Neural crest cell (in vitro differentiated cells): ENCODE measurements around the gene SHROOM3. TPM values are rescaled to one million over a fixed set of nuclear protein-coding genes. Genes with fewer than 3 reads are reported as not detected.

Experiments used
- DNase-seq: peaks from one replicate; pipeline ENCODE4 v3.0.0; 2021; ENCODE audit warnings: low read depth, mixed read lengths, low spot score
- H3K27ac Mint-ChIP-seq: one replicate; pipeline ENCODE4 v1.8.0; 2021; ENCODE audit warnings: mild to moderate bottlenecking, mixed read lengths; ENCODE audit not compliant: unreplicated experiment
- H3K27me3 Mint-ChIP-seq: 2 replicates; pipeline ENCODE4 v1.8.0; 2021; ENCODE audit warnings: low read depth, mild to moderate bottlenecking, mixed read lengths
- H3K36me3 Mint-ChIP-seq: 2 replicates; pipeline ENCODE4 v1.8.0; 2021; ENCODE audit warnings: low read depth, mild to moderate bottlenecking, mixed read lengths
- H3K4me1 Mint-ChIP-seq: 2 replicates; pipeline ENCODE4 v1.8.0; 2021; ENCODE audit warnings: mixed read lengths
- H3K4me3 Mint-ChIP-seq: one replicate; pipeline ENCODE4 v1.8.0; 2021; ENCODE audit warnings: mild to moderate bottlenecking, mixed read lengths
- H3K9me3 Mint-ChIP-seq: 2 replicates; pipeline ENCODE4 v1.8.0; 2021; ENCODE audit warnings: mixed read lengths
- CTCF ChIP-seq: fragments of 200-600 bp; sonication (generic); conservative IDR thresholded peaks from 2 replicates; pipeline ENCODE4 v1.5.0; 2021; ENCODE audit warnings: antibody characterized with exemption, mild to moderate bottlenecking
- total RNA-seq: library from RNA; stranded (reverse); gene quantifications from 2 replicates; pipeline ENCODE4 v1.2.1, GENCODE V29; 2021

Gene SHROOM3
- total RNA-seq, 1 donor from 2014 or later, result 40.1 TPM

DNA sequence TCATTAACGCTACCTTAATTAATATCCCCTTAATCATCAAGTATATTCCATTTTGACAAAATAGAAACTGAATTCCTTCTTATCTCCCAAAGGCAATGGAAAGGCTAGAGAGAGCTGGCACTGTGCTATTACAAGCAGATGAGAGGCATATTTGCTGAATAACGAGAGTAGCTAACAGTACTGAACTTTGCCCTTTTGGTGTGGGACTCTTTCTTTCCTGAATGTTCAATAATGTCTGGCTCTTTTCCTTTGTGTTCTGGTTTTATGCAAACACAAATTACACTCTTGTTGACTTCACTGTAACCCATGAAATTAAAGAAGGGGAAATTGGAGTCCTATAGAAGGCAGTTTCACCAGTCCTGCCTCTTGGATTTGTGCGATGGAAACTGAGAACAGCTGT lies 63.5 kb downstream of the SHROOM3 start:
- Mint-ChIP-seq H3K9me3 (no peaks in the 10 kb centered on the region), H3K27me3 (no peaks in the 10 kb centered on the region), H3K36me3 (no peaks in the 10 kb centered on the region), H3K27ac (peak overlapping the region; percentile 63), H3K4me1 (peaks cover 40% of the 10 kb centered on the region), H3K4me3 (no peak overlapping the region)
- no peak for DNase-seq
- no peak for TF ChIP-seq CTCF

- Mint-ChIP-seq H3K4me1 (peaks cover 36% of the 10 kb centered on the region), H3K27ac (no peak overlapping the region), H3K9me3 (no peaks in the 10 kb centered on the region)
These were observed 64.4 kb downstream of the SHROOM3 start for GRCh38 chr4:76499461-76499860.

DNA sequence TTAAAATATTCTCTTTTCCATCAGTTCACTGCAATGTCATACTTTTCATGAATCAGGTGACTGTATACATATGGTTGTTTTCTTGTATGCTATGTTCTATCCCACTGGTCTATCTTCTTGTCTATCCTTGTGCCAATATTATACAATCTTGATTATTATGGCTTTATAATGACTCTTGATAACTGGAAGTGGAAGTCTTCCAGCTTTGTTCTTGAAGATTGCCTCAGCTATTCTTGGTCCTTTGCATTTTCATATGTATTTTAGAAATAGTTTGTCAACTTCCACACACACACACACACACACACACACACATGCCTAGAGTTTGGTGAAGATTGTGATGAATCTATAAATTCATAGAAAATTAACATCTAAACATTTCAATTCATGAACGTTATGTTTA lies 67.9 kb downstream of the SHROOM3 start:
- Mint-ChIP-seq H3K27me3 (no peaks in the 10 kb centered on the region), H3K36me3 (peaks cover 3% of the 10 kb centered on the region), H3K9me3 (no peaks in the 10 kb centered on the region), H3K4me1 (peaks cover 32% of the 10 kb centered on the region), H3K27ac (no peak overlapping the region), H3K4me3 (no peak overlapping the region)
- DNase-seq, result no peak
- TF ChIP-seq CTCF, result no peak

More at GRCh38 chr4:76499461-76499860, 64.4 kb downstream of the SHROOM3 start:
- no peaks in the 10 kb centered on the region for H3K27me3 Mint-ChIP-seq
- H3K36me3 Mint-ChIP-seq, result peaks cover 3% of the 10 kb centered on the region
- no peak for TF ChIP-seq CTCF
- DNase-seq, result no peak
- no peak overlapping the region for H3K4me3 Mint-ChIP-seq

DNA sequence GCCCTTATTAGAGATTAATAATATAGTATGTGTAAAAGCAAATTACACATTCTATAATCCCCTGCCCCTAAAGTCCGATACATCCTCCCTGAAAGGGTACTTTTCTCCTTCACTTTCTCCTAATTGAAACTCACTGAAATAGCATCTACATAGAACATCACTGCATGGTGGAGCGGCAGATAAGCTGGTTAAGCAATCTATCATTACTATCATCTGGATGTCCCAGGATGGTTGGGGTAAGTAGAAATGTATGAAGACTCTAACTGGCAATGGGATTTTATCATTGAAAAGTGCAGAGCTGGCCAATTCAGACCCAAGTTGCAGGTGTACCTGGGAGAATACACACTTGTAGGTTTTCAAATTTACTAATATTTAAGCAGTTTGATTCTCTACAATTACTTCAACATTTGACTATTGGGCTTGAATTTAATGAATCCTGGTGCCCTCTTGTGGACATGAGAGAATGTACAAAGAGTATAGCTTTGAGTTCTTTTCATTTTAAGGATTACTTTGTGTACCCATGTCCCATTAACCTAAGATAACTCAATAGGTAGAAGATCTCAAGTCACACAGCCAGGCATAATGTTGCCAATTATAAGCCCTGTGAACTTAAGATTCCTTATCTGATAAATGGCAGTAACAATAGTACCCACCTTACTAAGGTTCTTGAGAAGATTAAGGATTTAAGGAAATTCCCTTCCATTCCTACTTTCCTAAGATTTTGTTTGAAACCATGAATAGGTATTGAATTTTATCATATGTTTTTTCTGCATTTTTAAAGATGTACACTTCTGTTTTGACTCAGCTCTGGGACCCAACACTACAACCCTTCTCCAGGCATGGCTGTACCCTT lies 69.8 kb downstream of the SHROOM3 start:
- Mint-ChIP-seq H3K4me3 (no peak overlapping the region), H3K27me3 (no peaks in the 10 kb centered on the region), H3K4me1 (peaks cover 18% of the 10 kb centered on the region), H3K9me3 (no peaks in the 10 kb centered on the region), H3K27ac (no peak overlapping the region), H3K36me3 (peaks cover 5% of the 10 kb centered on the region)
- TF ChIP-seq CTCF, result peak; percentile 88
- DNase-seq, result no peak

GRCh38 chr4:76511947-76512346 lies 76.9 kb downstream of the SHROOM3 start:
- peaks cover 12% of the 10 kb centered on the region for H3K36me3 Mint-ChIP-seq
- no peak overlapping the region for H3K4me3 Mint-ChIP-seq
- TF ChIP-seq CTCF, result no peak
- no peak for DNase-seq
- no peak overlapping the region for H3K27ac Mint-ChIP-seq
- no peaks in the 10 kb centered on the region for H3K27me3 Mint-ChIP-seq
- peaks cover 20% of the 10 kb centered on the region for H3K4me1 Mint-ChIP-seq
- peaks cover 6% of the 10 kb centered on the region for H3K9me3 Mint-ChIP-seq
